Stimulated activated CD8-positive, alpha-beta memory T cell treated with anti-CD3 and anti-CD28 coated beads, Interleukin-7, amount 100 ng/mL, for 24 hours (primary cell): ENCODE data around the gene SLC9A4.
"Not testable (repeated sequence)": the region's sequence is repeated elsewhere in the genome, so short reads cannot be mapped to it uniquely, and the experiment has no call there.

Experiments used
- DNase-seq: peaks from one replicate; pipeline ENCODE4 v3.0.0-alpha.2; 2020; ENCODE audit warnings: low read depth

The SLC9A4 gene

GRCh38 chr2:102550151-102550550 is 77.1 kb downstream of the SLC9A4 start:
- no peak for DNase-seq

DNA sequence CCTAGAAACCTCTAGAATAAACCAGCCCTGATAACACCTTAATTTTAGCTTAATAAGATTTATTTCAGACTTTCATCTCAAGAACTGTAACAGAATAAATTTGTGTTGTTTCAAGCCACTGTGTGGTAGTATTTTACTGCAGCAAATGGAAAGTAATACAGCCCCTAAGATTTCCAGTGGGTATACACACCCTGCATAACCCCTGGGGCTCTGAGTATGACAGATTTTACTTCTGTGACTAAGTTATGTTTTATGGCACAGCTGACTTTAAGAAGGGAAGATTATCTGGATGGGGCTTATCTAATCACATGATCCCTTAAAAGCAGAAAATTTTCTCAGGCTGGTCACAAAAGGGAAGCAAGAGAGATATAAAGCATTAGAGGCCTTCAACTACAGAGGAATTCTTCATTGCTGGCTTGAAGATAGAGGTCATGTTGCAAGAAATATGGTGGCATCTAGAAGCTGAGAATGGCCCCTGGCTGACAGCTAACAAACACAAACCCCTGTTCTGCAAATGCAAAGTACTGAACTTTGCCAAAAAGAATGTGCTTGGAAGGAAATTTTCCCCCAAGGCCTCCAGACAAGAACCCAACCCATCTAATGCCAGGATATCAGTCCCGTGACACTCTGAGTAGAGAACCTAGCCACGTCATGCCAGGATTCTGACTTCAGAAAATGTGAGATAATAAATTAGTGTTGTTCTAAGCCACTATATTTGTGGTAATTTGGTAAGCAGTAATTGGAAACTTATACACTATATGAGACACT is 78.5 kb downstream of the SLC9A4 start:
- no peak for DNase-seq

DNA sequence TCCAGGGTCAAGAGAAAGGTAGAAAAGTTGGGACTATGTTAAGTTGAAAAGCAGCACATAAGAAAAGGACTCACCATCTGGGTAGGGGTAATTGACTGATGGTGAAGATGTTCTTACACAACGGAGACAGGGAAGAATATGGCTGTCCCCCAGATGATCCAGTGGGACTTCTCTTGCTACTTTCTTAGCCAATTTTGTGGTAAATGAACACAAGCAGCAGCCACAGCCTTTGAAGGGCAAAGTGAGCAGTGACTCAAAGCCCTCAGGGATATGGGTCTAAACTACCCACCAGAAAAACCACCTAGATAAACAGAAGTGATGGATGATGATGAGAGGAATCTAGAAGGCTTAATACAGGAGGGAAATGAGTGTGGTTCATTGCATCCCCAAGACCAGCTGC is 80.6 kb downstream of the SLC9A4 start:
- DNase-seq, result no peak

DNA sequence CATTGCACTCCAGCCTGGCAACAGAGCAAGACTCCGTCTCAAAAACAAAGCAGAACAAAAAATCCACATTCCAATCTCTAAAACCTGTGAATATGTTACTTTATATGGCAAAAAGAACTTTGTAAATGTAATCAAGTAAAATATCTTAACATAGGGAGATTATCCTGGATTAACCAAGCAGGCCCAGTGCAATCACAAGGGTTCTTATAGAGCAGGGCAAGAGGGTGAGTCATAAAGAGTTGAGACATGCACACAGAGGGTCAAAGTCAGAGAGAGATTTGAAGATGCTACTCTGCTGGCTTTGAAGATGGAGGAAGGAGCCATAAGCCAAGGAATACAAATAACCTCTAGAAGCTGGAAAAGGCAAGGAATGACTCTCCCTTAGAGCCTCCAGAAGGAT is 85.4 kb downstream of the SLC9A4 start:
- DNase-seq, result no peak

- DNase-seq, result not testable (repeated sequence)
Observed at GRCh38 chr2:102562542-102562941, 89.5 kb downstream of the SLC9A4 start.

GRCh38 chr2:102575888-102576287 is 102.9 kb downstream of the SLC9A4 start:
- no peak for DNase-seq

DNA sequence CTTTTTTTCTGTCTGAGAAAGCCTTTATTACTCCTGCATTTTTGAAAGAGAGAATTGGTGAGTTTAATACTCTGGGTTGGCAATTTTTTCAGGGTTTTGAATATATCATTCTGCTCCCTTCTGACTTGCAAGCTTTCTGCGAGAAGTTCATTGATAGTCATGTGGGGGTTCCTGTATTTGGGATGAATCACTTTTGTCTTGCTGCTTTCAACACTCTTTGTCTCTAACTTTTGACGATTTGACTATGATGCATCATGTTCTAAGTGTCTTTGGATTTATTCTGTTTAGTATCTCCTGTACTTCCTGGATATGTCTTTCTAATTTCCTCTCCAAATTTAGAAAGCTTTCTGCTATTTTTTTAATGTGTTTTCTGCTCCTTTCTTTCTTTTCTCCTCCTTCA is 105.3 kb downstream of the SLC9A4 start:
- no peak for DNase-seq

DNA sequence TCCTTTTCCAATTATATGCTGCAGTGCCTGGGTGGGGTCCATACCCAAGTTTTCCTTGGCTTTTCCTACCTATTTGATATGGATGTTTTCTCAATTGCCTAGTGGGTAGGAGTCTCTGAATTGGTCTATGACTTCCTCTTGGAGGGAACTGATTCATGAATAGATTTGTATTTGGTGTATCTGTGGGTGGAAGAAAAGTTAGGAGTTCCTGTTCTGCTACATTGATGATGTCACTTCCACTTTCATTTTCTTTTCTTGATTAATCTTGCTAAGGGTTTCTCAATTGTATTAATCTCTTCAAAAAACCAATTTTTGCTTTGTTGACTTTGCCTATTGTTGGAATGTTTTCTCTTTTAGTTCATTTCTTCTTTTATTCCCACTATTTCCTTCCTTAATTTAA is 108.9 kb downstream of the SLC9A4 start:
- no peak for DNase-seq

GRCh38 chr2:102582845-102583244 is 109.8 kb downstream of the SLC9A4 start:
- DNase-seq, result no peak
